GM21381 (cell line): ENCODE measurements around the gene ZCCHC10.
"Not testable (repeated sequence)": the region's sequence is repeated elsewhere in the genome, so short reads cannot be mapped to it uniquely, and the experiment has no call there.

Source experiments
- ATAC-seq: cut with Tn5 transposase; IDR thresholded peaks from one replicate; pipeline ENCODE4 v1.9.1; 2021; ENCODE audit warnings: mild to moderate bottlenecking, moderate library complexity; ENCODE audit not compliant: unreplicated experiment

Gene ZCCHC10

DNA sequence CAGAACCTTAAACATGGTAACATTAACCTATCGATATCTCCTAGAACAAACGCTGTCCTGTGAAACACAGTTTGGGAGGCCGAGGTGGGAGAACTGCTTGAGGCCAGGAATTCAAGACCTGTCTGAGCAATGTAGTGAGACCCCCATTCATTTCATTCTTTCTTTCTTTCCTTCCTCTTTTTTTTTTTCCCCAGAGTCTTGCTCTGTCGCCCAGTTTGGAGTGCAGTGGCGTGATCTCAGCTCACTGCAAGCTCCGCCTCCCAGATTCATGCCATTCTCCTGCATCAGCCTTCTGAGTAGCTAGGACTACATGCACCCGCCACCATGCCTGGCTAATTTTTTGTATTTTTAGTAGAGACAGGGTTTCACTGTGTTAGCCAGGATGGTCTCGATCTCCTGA, 20.2 kb upstream of the ZCCHC10 start:
- ATAC-seq: not testable (repeated sequence)

DNA sequence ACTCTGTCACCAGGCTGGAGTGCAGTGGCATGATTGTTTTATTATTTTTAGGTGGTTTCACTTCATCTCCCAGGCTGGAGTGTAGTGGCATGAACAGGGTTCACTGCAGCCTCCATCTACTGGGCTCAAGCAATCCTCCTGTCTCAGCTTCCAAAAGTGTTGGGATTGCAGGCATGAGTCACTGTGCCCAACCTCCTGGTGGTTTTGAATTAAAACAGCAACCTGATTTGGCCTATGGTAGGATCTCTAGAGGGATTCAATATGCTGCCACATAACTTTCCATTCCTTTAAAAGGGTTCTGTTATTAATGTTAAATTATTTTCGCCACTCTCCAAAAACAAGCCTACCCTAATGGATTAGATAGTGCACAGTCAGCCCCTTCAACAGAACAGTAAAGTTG, 15.6 kb upstream of the ZCCHC10 start:
- ATAC-seq: no peak

DNA sequence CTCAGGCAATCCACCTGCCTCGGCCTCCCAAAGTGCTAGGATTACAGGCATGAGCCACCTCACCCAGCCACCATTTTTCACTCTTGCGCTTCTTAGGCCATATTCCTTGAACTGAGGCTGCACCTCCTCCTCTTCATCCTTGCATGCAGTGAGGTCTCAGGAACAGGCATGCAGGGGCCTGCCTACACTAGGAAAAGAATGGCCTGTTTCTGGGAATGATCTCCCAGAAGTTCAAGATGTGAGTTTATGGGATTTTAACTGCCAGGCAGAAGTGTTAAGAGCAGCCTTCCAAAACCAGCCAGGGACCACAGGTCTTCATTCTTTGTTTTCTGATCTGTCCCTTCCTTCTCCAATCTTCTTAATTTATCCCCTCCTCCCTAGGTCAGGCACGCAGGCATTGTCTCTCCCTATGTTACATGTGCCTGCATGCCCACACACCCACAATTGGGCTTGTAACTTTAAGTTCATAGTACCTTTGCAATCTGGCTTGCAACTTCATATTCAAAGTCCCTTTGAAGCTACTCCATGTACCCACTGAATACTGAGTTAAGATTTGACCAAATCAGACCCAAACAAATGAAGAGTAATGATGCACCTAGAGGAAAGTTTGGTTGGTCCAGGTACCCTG, 14.9 kb upstream of the ZCCHC10 start:
- ATAC-seq: no peak

DNA sequence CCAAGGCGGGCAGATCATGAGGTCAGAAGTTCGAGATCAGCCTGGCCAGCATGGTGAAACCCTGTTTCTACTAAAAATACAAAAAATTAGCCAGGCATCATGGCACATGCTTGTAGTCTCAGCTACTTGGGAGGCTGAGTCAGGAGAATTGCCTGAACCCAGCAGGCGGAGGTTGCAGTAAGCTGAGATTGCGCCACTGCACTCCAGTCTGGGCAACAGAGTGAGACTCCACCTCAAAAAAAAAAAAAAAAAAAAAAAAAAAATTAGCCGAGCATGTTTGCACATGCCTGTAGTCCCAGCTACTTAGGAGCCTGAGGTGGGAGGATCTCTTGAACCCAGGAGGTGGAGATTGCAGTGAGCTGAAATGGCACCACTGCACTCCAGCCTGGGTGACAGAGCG, 10.3 kb upstream of the ZCCHC10 start:
- ATAC-seq: not testable (repeated sequence)

DNA sequence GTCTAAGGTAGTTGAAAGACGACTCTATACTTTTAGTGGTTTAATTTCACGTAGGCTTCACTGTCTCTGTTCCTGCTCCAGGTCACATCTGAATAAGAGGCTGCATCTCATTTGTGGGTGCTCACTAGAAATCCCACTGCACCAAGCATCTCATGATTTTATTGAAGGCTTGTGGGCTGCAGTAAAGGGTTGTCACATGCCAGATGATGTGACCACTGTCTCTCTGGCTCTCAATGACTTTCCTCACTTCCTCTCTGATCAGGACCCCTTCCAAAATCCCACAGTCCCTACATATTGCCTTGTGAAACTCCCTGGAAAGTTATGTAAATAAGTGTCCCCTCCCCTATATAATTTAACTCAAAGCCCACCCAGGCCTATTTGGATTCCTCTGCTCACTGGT, 8.9 kb upstream of the ZCCHC10 start:
- no peak for ATAC-seq

DNA sequence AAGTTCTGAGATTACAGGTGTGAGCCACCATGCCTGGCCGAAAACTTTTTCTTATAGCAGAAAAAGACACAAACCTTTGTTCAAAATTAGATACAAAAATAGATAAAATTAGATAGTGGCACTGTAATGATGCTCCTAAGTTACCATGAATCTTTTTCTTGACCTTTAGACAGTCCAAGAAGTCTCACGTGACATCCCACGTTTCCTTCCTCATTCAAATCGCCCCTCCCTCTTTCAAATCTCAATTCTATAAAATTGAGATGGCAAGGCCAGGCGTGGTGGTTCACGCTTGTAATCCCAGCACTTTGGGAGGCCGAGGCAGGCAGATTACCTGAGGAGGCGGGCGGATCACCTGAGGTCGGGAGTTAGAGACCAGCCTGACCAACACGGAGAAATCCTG, 7.7 kb upstream of the ZCCHC10 start:
- ATAC-seq: no peak

DNA sequence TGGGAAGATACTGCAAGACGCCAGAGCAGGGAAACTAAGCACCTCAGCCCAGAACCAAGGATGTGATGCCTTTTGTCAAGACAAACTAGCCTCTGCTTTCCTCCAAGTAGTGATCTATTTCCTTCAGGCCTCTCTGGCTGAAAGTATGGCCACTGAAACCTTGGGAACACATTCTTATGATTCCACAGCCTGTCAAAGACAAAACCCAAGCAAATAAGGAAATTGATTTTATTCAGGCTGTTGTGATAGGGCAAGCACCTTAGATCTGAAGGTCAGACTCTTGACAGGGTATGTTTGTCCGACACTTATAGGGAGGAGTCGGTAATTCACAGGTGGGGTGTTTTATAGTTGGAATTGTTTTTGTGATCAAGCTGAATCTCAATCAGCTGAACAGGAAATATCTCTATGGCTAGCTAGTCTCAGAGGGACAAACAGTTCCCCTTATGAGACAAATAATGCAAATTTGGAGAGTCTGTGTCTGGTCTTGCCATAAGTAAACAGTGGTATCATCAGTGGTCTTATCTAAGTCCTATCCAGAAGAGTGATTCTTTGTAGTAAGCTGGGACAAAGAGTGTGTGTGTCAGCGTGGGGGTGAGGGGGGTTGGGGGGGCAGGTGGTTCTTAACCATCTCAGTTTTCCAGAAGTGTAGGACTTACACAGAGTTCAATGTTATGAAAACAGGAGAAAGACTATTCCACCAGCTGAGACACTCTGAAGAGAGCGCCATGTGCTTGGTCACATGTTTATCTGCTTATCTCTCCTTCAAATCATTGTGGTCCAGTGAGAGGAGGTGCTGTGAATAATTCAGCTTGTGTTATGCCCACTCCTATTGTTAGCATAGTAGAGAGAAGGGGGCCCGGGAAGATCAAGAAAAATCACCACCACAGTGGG, 6.7 kb upstream of the ZCCHC10 start:
- ATAC-seq: peak; percentile 63

DNA sequence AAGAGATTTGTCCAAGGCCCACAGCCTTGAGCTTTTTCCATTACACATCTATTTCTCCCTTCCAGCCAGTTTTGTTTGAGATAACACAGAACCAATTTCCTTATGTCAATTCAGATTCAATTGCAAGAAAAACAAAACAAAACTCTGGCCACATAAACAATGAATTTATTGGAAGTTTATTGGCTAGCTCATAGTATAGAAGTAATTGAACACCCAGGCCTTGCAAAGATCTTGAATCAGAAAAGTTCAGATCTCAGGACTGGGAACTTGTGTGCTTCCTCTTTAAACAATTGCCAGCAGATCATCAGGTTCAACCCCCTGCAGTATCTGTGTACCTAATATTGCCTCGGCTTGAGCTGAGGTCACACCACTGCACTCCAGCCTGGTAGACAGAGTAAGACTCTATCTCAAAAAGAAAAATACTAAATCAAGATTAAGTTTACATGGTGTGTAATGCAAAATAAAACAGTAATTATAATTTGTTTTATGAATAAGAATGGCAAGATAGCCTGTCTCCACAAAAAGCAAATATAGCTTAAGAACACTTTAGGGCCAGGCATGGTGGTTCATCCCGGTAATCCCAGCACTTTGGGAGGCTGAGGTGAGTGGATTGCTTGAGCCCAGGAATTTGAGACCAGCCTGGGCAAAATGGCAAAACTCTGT, 4.1 kb upstream of the ZCCHC10 start:
- ATAC-seq: no peak

DNA sequence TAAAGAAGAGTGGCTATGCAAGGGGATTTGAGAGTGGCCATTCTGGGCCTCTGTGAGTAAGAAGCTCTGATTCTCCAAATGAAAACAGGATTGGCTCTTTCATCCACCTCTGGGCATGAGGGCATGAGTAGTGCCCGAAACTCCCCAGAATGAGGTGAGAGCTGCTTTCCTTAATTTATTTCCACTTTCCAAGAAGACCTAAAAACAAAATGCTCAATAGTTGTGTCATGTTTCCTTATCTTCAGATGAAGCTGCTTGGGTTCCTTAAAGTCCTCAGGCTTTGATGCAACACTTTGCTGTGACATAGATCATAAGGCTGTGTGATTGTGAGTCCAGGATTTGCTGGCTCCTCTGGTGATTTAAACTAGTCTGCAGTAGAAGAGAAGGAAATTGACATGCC, 3.1 kb upstream of the ZCCHC10 start:
- ATAC-seq: no peak

DNA sequence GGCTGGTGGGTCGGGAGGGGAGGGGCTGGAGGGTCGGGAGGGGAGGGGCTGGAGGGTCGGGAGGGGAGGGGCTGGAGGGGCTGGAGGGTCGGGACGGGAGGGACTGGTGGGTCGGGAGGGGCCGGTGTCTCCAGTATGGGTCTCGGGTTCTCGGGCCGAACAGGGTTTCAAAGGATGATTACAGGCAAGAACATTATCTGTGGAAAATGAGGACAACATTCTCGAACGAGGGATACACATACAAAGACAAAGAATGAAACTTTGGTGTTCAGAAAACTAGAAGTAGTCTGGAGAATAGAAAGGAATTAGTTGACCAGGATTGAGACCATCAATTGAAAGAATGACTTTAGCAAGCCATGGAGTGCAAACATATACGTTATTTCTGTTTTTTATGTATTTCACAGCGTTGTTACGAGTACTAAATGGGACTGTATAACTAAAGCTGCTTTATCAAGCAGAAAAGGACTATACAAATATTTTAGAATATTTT, 360 bp upstream of the ZCCHC10 start:
- no peak for ATAC-seq

DNA sequence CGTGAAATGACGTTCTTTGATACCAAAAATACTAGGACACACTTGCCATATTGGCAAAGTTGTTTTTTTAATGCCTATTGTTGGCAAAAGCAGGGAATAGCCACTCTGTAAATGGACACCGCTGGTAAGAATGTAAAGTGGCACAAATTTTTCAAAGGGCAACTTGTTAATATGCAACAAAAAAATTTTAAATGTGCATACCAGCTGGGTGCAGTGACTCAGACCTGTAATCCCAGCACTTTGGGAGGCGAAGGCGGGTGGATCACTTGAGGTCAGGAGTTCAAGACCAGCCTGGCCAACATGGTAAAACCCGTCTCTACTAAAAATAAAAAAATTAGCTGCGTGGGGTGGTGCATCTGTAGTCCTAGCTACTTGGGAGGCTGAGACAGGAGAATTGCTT, 6.9 kb downstream of the ZCCHC10 start:
- not testable (repeated sequence) for ATAC-seq

DNA sequence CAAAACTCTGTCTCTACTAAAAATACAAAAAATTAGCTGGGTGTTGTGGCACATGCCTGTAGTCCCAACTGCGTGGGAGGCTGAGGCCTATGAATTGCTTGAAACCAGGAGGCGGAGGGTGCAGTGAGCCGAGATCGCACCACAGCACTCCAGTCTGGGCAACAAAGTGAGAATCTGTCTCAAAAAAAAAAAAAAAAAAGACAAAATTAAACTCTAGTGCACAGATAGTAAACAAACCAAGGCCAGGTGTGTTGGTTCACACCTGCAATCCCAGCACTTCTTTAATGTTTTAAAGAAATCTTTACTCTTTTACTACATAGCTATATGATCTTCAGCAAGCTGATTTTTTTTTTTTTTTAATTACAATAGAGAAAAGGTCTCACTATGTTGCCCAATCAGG, 8.4 kb downstream of the ZCCHC10 start:
- no peak for ATAC-seq

DNA sequence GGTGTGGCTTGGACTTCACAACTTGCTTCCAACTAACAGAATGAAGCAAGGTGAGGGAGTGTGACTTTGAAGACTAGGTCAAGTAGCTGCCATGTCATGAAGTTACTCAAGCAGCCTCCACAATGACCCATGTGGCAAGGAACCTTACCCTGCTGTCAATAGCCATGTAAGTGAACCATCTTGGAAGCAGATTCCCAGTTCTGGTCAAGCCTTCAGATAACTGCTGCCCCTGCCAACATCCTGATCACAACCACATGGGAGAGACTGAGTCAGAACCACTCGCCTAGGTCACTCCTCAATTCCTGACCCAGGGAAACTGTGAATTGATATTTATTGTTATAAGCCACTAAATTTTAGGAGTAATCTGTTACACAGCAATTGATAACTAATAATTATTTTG, 10.9 kb downstream of the ZCCHC10 start:
- ATAC-seq: no peak

DNA sequence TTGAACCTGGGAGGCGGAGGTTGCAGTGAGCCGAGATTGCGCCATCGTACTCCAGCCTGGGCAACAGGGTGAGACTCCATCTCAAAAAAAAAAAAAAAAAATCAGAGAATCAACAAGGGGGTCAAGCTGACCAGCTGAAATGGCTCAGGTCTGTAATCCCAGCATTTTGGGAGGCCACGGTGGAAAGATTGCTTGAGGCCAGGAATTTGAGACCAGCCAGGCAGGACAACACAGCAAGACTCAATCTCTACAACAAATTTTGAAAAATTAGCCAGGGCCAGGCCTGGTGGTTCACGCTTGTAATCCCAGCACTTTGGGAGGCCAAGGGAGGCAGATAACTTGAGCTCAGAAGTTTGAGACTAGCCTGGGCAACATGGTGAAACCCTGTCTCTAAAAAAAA, 17.9 kb downstream of the ZCCHC10 start:
- ATAC-seq: not testable (repeated sequence)

DNA sequence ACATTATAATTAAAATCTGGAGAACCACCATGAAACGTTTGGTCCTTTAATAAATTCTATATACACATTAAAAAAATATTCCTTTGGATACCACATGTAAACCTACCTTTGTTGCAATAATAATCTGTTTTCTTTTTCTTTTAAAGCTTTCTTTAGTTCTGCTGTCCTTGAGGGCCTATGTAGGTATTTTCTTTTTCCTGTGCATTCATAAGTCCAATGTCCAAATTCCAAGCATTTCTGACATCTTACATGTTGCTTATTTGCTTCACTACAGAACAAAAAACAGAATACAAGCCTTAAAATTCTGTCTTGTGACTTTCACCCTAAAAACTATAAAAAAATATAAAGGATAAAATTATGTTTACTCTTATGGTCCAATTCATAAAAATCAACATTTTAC, 19.7 kb downstream of the ZCCHC10 start:
- no peak for ATAC-seq

DNA sequence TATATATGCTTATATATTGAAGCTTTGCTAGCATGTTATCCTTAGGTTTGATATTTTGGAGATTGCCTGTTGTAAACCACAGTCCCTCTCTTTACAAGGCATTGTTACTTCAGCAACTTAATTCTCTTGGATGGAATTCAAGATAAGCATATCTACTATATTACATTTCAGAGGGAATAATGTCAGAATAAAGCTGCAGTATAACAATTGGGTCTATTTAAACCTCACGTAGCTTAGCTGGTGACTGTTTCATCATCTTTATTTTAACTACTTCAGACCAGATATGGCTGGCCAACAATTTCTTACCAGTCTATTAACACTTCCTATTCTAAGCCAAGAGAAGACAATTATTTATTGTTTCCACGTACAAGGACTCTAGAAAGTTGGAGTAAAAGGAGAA, 27.1 kb downstream of the ZCCHC10 start:
- no peak for ATAC-seq

DNA sequence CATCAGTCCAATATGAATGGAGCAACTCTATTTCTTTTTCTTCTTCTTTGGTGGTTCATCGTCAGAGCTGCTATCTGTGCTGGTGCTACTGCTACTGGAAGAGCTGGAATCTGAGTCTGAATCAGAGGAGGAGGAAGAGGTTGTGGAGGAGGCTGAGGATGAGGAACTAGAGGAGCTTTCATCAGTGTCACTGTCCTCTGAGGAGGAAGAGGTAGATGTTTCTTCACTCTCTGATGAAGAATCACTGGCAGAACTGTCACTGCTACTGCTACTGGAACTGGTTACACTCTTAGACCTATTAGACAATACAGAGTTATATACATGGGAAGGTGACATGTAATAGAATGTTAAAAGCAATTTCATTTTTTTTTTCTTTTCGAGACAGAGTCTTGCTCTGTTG, 27.8 kb downstream of the ZCCHC10 start:
- no peak for ATAC-seq

DNA sequence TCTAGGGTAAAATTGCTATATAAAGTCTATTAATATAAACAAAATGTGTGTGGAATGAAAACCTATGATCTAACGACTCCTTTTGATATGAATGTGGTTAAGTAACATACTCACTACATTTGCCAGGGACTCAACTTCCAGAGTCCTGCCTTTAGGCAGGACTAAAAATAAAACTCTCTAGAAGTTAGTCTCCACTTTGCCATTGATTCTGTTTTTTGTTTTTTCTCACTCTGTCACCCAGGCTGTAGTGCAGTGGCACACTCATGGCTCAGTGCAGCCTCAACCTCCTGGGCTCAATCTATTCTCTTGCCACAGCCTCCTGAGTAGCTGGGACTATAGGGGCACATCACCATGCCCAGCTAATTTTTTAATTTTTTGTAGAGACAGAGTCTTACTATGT, 30.0 kb downstream of the ZCCHC10 start:
- no peak for ATAC-seq

DNA sequence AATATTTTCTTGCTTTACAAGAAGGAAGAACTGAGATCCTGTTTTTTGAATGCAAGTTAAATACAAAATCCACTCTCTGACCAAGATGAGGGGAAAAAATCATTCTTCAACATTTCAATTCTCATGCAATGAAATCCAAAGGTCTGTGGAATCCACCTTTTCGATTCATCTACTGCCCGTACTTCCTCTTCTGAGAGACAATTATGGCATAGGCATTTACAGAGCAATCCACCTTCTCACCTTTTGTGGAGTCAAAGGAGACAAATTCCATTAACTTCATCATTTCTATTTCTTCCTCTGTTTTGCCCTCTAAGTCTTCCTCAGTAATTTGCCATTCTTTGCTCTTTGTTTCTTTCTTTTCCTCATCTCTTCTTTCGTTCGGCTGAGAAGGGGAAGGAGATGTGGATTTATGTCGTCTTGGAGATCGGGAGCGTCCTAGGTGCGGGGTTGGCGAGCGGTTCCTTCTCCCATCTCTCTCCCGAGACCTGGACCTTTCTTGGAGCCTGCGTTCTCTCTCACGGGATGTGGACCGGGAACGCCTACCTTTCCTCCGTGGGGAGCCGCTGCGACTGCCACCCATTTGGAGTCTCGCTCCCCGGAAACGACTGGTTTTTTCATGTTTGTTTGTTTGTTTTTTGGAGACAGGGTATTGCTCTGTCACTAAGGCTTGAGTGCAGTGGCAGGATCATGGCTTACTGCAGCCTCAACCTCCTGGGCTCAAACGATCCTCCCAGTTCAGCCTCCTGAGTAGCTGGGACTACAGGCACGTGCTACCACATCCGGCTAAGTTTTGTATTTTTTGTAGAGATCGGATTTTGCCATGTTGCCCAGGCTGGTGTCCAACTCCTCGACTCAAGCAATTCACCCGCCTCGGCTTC, 38.6 kb downstream of the ZCCHC10 start:
- no peak for ATAC-seq

DNA sequence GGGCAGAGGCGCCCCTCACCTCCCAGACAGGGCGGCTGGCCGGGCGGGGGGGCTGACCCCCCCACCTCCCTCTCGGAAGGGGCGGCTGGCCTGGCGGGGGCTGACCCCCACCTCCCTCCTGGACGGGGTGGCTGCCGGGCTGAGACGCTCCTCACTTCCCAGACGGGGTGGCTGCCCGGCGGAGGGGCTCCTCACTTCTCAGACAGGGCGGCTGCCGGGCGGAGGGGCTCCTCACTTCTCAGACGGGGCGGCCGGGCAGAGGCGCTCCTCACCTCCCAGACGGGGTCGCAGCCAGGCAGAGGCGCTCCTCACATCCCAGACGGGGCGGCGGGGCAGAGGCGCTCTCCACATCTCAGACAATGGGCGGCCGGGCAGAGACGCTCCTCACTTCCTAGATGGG, 43.4 kb downstream of the ZCCHC10 start:
- ATAC-seq: not testable (repeated sequence)

DNA sequence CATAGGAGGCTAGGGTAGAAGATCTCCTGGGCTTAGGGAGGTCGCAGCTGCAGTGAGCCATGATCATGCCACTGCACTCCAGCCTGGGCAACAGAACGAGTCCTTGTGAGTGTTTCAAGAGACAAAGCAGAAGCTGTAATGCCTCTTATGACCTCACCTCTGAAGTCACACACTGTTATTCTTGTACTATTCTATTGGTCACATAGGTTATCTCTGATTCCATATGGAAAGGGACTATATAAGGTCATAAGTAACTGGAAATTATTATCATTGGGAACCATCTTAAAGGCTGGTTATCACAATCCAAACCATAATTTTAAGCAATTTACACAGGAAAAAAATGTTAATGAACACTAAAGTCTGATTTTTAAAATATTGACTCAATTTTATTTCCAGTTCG, 45.1 kb downstream of the ZCCHC10 start:
- ATAC-seq: no peak
